GM19043 (cell line): ENCODE results near the gene RNF115.
"Not testable (repeated sequence)": the region's sequence is repeated elsewhere in the genome, so short reads cannot be mapped to it uniquely, and the experiment has no call there.

Experiments
- ATAC-seq: cut with Tn5 transposase; IDR thresholded peaks from one replicate; pipeline ENCODE4 v1.9.1; 2021; ENCODE audit warnings: low read depth; ENCODE audit not compliant: unreplicated experiment

RNF115 gene

GRCh38 chr1:145828367-145829026 lies 4.6 kb upstream of the RNF115 start:
- no peak for ATAC-seq

GRCh38 chr1:145827966-145828365 lies 4.1 kb upstream of the RNF115 start:
- no peak for ATAC-seq

- no peak for ATAC-seq
Observed at GRCh38 chr1:145826030-145826429, 2.1 kb upstream of the RNF115 start.

- no peak for ATAC-seq
Observed at GRCh38 chr1:145824499-145824842, 576 bp upstream of the RNF115 start.

- ATAC-seq, result not testable (repeated sequence)
Observed at GRCh38 chr1:145822779-145823331, 1.0 kb downstream of the RNF115 start.

- not testable (repeated sequence) for ATAC-seq
Observed at GRCh38 chr1:145818095-145818494, 5.8 kb downstream of the RNF115 start.

GRCh38 chr1:145812977-145813810 lies 10.7 kb downstream of the RNF115 start:
- ATAC-seq, result not testable (repeated sequence)

- ATAC-seq, result no peak
Observed at GRCh38 chr1:145806844-145807243, 17.1 kb downstream of the RNF115 start.

- no peak for ATAC-seq
Observed at GRCh38 chr1:145806408-145806807, 17.5 kb downstream of the RNF115 start.

GRCh38 chr1:145805057-145805456 lies 18.8 kb downstream of the RNF115 start:
- ATAC-seq, result no peak

- ATAC-seq, result no peak
Observed at GRCh38 chr1:145804235-145805045, 19.5 kb downstream of the RNF115 start.

- no peak for ATAC-seq
Observed at GRCh38 chr1:145799806-145800205, 24.1 kb downstream of the RNF115 start.

- ATAC-seq, result no peak
Observed at GRCh38 chr1:145796753-145797152, 27.1 kb downstream of the RNF115 start.

GRCh38 chr1:145795257-145795881 lies 28.5 kb downstream of the RNF115 start:
- no peak for ATAC-seq

GRCh38 chr1:145792484-145792883 lies 31.4 kb downstream of the RNF115 start:
- no peak for ATAC-seq

GRCh38 chr1:145791860-145792259 lies 32.0 kb downstream of the RNF115 start:
- ATAC-seq, result not testable (repeated sequence)

- no peak for ATAC-seq
Observed at GRCh38 chr1:145788580-145788979, 35.3 kb downstream of the RNF115 start.

- ATAC-seq, result no peak
Observed at GRCh38 chr1:145786271-145786670, 37.6 kb downstream of the RNF115 start.

- ATAC-seq, result no peak
Observed at GRCh38 chr1:145785547-145785946, 38.3 kb downstream of the RNF115 start.

GRCh38 chr1:145784409-145784808 lies 39.5 kb downstream of the RNF115 start:
- ATAC-seq, result no peak
